ENCODE measurements around the gene BCL2.

DNA sequence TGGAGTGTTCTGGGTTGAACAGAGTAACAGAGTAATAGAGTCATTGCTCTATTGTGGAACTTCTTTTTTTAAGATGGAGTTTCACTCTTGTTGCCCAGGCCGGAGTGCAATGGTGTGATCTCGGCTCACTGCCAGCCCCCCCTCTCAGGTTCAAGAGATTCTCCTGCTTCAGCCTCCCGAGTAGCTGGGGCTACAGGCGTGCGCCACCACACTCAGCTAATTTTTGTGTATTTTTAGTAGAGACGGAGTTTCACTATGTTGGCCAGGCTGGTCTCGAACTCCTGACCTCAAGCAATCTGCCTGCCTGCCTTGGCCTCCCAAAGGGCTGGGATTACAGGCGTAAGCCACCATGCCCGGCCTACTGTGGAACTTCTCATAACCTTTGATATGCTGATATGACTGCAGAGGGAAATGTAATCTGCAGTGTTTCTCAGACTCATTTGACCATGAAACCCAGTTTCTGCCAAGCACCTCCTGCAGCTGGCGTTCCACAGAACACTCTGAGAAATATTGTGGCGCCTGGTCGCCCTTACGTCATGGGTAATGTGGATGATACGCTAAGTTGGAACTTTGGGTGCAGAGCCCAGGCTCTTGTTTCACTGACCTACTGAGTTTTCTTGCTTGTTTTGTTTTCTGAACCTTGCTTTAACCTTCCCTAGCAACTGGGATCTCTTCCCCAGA lies 213.8 kb downstream of the BCL2 start:
- TF ChIP-seq, protein P1, sequence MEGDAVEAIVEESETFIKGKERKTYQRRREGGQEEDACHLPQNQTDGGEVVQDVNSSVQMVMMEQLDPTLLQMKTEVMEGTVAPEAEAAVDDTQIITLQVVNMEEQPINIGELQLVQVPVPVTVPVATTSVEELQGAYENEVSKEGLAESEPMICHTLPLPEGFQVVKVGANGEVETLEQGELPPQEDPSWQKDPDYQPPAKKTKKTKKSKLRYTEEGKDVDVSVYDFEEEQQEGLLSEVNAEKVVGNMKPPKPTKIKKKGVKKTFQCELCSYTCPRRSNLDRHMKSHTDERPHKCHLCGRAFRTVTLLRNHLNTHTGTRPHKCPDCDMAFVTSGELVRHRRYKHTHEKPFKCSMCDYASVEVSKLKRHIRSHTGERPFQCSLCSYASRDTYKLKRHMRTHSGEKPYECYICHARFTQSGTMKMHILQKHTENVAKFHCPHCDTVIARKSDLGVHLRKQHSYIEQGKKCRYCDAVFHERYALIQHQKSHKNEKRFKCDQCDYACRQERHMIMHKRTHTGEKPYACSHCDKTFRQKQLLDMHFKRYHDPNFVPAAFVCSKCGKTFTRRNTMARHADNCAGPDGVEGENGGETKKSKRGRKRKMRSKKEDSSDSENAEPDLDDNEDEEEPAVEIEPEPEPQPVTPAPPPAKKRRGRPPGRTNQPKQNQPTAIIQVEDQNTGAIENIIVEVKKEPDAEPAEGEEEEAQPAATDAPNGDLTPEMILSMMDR (IDR thresholded peaks at IDR 0.05): no peak
- TF ChIP-seq POLR2A (IDR thresholded peaks at IDR 0.05): no peak

Measured in Peyer's patch (tissue), 4 donors.